VCaP (cell line): ENCODE results near the gene MKS1.

Experiments used
- H3K27ac ChIP-seq: fragments of 450-650 bp; 2 replicates; pipeline ENCODE4 v1.5.1; 2017
- TF ChIP-seq, protein P1 (sequence below): fragments of 450-650 bp; conservative IDR thresholded peaks from 2 replicates; pipeline ENCODE4 v1.5.1; 2017; ENCODE audit warnings: mild to moderate bottlenecking, moderate library complexity

The MKS1 gene

DNA sequence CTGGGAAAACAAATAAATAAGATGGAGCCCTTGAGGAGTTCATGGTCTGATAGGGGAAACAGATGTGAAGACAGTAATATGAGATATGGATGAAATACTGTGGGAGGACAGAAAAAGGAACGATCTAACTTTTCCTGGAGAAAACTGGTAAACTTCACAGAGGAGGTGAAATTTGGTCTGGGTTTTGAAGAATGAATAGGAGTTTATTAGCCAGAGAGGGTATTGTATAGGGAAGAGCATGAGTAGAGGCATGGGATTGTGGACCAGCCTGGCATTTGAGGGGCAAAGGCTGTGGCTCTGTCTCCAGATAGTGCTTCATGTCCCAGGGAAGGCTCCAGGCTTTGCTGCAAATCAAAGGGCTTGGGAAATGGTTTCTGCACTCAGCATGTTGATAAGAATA is 20.9 kb upstream of the MKS1 start:
- H3K27ac ChIP-seq, result no peak overlapping the region
- TF ChIP-seq, protein P1, sequence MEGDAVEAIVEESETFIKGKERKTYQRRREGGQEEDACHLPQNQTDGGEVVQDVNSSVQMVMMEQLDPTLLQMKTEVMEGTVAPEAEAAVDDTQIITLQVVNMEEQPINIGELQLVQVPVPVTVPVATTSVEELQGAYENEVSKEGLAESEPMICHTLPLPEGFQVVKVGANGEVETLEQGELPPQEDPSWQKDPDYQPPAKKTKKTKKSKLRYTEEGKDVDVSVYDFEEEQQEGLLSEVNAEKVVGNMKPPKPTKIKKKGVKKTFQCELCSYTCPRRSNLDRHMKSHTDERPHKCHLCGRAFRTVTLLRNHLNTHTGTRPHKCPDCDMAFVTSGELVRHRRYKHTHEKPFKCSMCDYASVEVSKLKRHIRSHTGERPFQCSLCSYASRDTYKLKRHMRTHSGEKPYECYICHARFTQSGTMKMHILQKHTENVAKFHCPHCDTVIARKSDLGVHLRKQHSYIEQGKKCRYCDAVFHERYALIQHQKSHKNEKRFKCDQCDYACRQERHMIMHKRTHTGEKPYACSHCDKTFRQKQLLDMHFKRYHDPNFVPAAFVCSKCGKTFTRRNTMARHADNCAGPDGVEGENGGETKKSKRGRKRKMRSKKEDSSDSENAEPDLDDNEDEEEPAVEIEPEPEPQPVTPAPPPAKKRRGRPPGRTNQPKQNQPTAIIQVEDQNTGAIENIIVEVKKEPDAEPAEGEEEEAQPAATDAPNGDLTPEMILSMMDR, result no peak

DNA sequence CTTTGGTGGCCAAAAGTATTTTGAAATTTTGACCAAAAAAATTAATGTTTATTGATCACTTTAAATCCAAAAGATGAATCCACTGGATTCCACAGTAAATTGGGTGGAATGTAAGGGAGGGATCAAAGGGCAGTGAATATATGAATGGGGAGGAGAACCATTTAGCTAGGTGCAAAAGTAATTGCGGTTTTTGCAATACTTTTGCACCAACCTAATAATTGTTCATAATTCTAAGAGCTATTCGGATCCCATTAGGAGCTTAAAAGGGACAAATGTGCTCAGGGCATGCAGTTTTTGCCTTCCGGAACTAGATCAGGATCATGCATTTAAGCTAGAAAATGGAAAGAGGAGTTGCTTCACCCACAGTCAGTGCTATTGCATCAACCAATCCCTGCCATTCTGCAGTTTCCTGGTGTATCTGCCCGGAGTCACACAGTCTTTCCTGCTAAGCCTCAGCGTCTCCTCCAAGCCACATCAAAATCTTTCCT is 19.1 kb upstream of the MKS1 start, which contains the start of gene LPO:
TSS of gene LPO (plus strand) at position 438 of the 488 bp plus-strand sequence. CDS start 4,396 bp downstream, outside the sequence.
- no peak within 1 kb of the TSS for H3K27ac ChIP-seq
- TF ChIP-seq, protein P1, result no peak

DNA sequence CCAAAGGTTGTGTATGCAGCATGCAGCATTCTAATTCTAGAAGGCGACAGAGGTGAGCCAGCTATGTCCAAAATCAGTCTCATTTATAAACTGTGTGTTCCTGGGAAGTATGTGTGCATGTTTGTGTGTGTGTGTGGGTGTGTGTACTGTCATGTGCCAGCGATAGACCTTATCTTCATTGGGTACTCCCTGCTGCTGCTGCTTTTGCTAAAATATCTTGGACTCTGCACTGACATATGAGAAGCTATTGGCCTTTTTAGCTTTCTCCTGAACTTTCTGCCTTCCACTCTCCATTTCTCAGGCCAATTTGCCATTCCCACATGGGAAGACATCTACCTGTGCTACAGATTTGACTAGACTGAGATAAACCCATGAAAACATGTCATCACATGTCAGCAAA is 17.3 kb upstream of the MKS1 start:
- H3K27ac ChIP-seq, result no peak overlapping the region
- TF ChIP-seq, protein P1, result no peak

DNA sequence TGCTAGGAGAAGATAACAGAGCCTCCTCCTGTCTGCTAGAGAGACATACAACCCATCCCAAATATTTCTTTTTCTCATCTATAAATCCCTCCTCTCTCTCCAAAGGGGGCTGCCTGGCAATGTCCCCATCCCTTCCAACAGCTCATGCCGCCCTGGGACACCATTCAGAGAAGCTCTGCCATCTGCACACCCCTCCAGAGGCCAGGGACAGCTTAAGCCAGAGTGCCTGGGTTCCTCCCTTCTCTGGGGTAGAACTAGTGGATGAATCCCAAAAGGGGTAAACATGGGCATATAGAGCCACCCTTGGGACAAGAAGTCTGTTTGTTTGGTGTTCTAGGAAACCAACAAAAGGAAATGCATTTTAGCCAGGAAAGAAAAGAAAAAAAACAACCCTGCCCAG is 16.8 kb upstream of the MKS1 start:
- TF ChIP-seq, protein P1, result no peak
- H3K27ac ChIP-seq, result no peak overlapping the region

DNA sequence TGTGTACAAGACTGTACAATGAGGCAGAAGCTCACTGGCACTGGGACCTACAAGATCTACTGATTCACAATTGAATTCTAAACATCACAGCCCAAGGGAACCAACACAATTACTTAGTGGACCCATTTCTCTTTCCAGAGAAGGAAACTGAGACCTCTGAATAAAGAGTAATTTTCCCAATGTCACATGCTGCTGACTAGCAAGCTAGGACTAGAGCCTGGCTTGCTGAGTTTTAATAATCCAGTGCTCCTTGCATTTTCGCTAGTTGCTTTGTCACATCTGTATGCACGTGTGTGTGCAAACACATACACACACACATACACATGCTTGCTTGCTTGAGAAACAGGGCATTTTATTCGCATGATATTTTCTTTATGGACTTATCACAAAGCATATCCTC is 15.5 kb upstream of the MKS1 start:
- no peak overlapping the region for H3K27ac ChIP-seq
- TF ChIP-seq, protein P1, result no peak

DNA sequence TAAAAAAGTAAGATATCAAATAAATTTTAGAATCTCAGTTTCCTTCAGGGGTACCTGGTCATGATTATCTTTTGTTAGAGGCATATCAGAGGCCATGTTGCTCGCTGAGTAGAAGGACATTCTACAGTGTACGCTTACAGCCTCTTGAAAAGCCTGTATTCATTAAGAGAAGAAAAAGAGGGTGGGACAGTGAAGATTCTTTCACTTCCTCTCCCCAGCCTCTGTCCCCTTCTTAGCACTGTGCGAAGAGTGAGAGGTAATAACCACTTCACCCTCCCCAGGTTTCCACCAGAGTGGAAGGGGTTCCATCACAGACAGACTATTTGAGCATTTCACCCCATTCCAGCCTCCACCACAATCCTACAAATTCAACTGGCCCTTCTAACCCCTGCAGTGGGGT is 14.5 kb upstream of the MKS1 start:
- TF ChIP-seq, protein P1, result no peak

DNA sequence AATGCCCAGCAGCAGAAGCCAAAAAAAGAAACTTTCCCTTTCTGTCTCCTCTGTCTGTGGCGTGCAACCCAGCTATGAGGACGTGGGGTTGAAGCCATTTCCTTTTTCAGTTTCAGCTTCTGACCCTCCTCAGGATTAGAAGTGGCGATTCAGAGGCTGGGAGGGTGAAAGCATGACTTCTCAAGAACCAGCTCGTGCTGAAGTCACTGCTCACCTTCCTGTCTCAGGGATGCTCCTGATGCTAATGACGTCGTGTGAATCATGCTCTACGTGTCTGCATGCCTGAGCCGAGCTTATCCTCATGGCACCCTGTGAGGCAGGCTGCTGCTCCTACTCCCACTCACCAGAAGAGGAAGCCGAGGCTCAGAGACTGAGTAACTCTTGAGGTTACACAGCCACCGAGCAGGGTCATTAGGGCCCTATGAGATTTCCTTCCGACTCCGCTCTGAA is 13.7 kb upstream of the MKS1 start:
- H3K27ac ChIP-seq, result no peak overlapping the region
- TF ChIP-seq, protein P1, result no peak

More for the DNA sequence above, 14.5 kb upstream of the MKS1 start:
- no peak overlapping the region for H3K27ac ChIP-seq
